Gastrocnemius medialis (tissue), 4 donors: ENCODE measurements around the gene RAD50. TPM values are rescaled to one million over a fixed set of nuclear protein-coding genes. Genes with fewer than 3 reads are reported as not detected.

Experiments
- ATAC-seq, 2 donors: fragments of 150-250 bp; one replicate each; pipeline ENCODE4 v1.9.1; 2016
- DNase-seq, 2 donors: peaks; one replicate each; pipeline ENCODE4 v3.0.0-alpha.2; 2019
- H3K27ac ChIP-seq, 4 donors: fragments of 200-600 bp; sonication (generic); 1 replicate in 1 of 4; 2 replicates in 3 of 4; pipeline ENCODE4 v1.5.1; 2016 to 2018; ENCODE audit warnings: mild to moderate bottlenecking in 2 of 4, moderate library complexity in 1 of 4
- H3K27me3 ChIP-seq, 3 donors: fragments of 200-600 bp; sonication (generic) in 2 of 3; 1 replicate in 1 of 3; 2 replicates in 2 of 3; pipeline versions ENCODE4 v1.5.1 to v1.6.0; 2016 to 2019; ENCODE audit warnings: mild to moderate bottlenecking in 1 of 3, moderate library complexity in 1 of 3
- H3K36me3 ChIP-seq, 2 donors: fragments of 200-600 bp; sonication (generic) in 1 of 2; one replicate each; pipeline ENCODE4 v1.5.1; 2017 to 2018
- H3K4me1 ChIP-seq, 2 donors: fragments of 200-600 bp; sonication (generic) in 1 of 2; one replicate each; pipeline ENCODE4 v1.5.1; 2016 to 2017; ENCODE audit warnings: mild to moderate bottlenecking in 2 of 2
- H3K4me3 ChIP-seq, 4 donors: fragments of 200-600 bp; sonication (generic) in 3 of 4; 1 replicate in 1 of 4; 2 replicates in 3 of 4; pipeline ENCODE4 v1.5.1; 2016 to 2019; ENCODE audit warnings: mild to moderate bottlenecking in 2 of 4
- H3K9me3 ChIP-seq, 3 donors: fragments of 200-600 bp; sonication (generic) in 2 of 3; 1 replicate in 1 of 3; 2 replicates in 2 of 3; pipeline ENCODE4 v1.5.1; 2016 to 2019
- CTCF ChIP-seq, 5 experiments: fragments of 450-650 bp in 3 of 5; fragments of 200-600 bp in 2 of 5; sonication (generic) in 2 of 5; IDR thresholded peaks in 4 of 5; conservative IDR thresholded peaks in 1 of 5; 1 replicate in 4 of 5; 2 replicates in 1 of 5; pipeline ENCODE4 v1.5.1; 2016 to 2019; ENCODE audit warnings: antibody characterized with exemption in 5 of 5, mild to moderate bottlenecking in 3 of 5, moderate library complexity in 3 of 5
- POLR2A ChIP-seq, 2 donors: fragments of 450-650 bp; IDR thresholded peaks; one replicate each; pipeline ENCODE4 v1.6.1; 2017; ENCODE audit warnings: antibody characterized with exemption in 2 of 2, mild to moderate bottlenecking in 2 of 2, moderate library complexity in 2 of 2
- in situ Hi-C, 4 donors: fragments of 200-750 bp; cut with MboI; loops; one replicate each; pipeline versions ENCODE4 v1.15.0 to v1.8.0; 2017; ENCODE audit warnings: low sequenced_read_pairs in 4 of 4
- intact Hi-C: fragments of 100-400 bp; cut with DNase I; formaldehyde crosslinking; loops from one replicate; pipeline ENCODE4 v1.15.1; 2023; ENCODE audit warnings: low total_unique reads
- total RNA-seq, 4 donors: library from RNA; depleted of rRNA; stranded (reverse); fragments of >200 nt; gene quantifications; one replicate each; pipeline versions ENCODE4 v1.1.0 to v1.2.3, GENCODE V29; 2016

RAD50 gene
- total RNA-seq, 4 donors from 2014 or later: 18.9 to 29.1 (median 22.0) TPM

- Histone ChIP-seq H3K36me3 (no peaks in the 10 kb centered on the region), H3K4me3 (no peak overlapping the region), H3K9me3 (no peaks in the 10 kb centered on the region), H3K4me1 (no peaks in the 10 kb centered on the region), H3K27me3 (no peaks in the 10 kb centered on the region), H3K27ac (no peak overlapping the region)
- no peak for TF ChIP-seq CTCF (IDR thresholded peaks at IDR 0.05 in 4 of 5, conservative IDR thresholded peaks at IDR 0.05 in 1 of 5)
- TF ChIP-seq POLR2A (IDR thresholded peaks at IDR 0.05): no peak
- in situ Hi-C loops (no loop called here), intact Hi-C loops (no loop called here)
- ATAC-seq (no peak), DNase-seq (no peak)
Observed at GRCh38 chr5:132681983-132682382, 125.2 kb downstream of the RAD50 start.

- intact Hi-C loops (no loop called here), in situ Hi-C loops (no loop called here)
- Histone ChIP-seq H3K27ac (no peak overlapping the region), H3K27me3 (no peaks in the 10 kb centered on the region), H3K4me3 (no peak overlapping the region), H3K36me3 (no peaks in the 10 kb centered on the region), H3K9me3 (no peaks in the 10 kb centered on the region), H3K4me1 (no peaks in the 10 kb centered on the region)
- DNase-seq: no peak
- no peak for ATAC-seq
- TF ChIP-seq POLR2A (IDR thresholded peaks at IDR 0.05): no peak
- TF ChIP-seq CTCF (IDR thresholded peaks at IDR 0.05 in 4 of 5, conservative IDR thresholded peaks at IDR 0.05 in 1 of 5): no peak
Observed at GRCh38 chr5:132684491-132684890, 127.7 kb downstream of the RAD50 start.

- H3K9me3 ChIP-seq: no peaks in the 10 kb centered on the region
- intact Hi-C loops: no loop called here
- no peaks in the 10 kb centered on the region for H3K4me1 ChIP-seq
- DNase-seq (no peak), ATAC-seq (no peak)
- no peak overlapping the region for H3K27ac ChIP-seq
- no peaks in the 10 kb centered on the region for H3K36me3 ChIP-seq
- H3K27me3 ChIP-seq: no peaks in the 10 kb centered on the region
- no peak for TF ChIP-seq CTCF (IDR thresholded peaks at IDR 0.05 in 4 of 5, conservative IDR thresholded peaks at IDR 0.05 in 1 of 5)
- TF ChIP-seq POLR2A (IDR thresholded peaks at IDR 0.05): no peak
- no peak overlapping the region for H3K4me3 ChIP-seq
- in situ Hi-C loops: no loop called here
Observed at GRCh38 chr5:132684922-132685720, 128.3 kb downstream of the RAD50 start.

- DNase-seq (no peak), ATAC-seq (no peak)
- Histone ChIP-seq H3K36me3 (no peaks in the 10 kb centered on the region), H3K9me3 (no peaks in the 10 kb centered on the region), H3K4me3 (no peak overlapping the region), H3K27ac (no peak overlapping the region), H3K27me3 (no peaks in the 10 kb centered on the region), H3K4me1 (no peaks in the 10 kb centered on the region)
- no peak for TF ChIP-seq CTCF (IDR thresholded peaks at IDR 0.05 in 4 of 5, conservative IDR thresholded peaks at IDR 0.05 in 1 of 5)
- TF ChIP-seq POLR2A (IDR thresholded peaks at IDR 0.05): no peak
- intact Hi-C loops (no loop called here), in situ Hi-C loops (no loop called here)
Observed at GRCh38 chr5:132686193-132686592, 129.4 kb downstream of the RAD50 start.
